PC-9 (cell line): ENCODE results near the gene POLR2J3. TPM values are rescaled to one million over a fixed set of nuclear protein-coding genes. Genes with fewer than 3 reads are reported as not detected.
"Not testable (repeated sequence)": the region's sequence is repeated elsewhere in the genome, so short reads cannot be mapped to it uniquely, and the experiment has no call there.

Experiments used
- BruUV-seq: library from RNA; stranded (reverse); fragments of 400-500 nt; replicated peaks from 2 replicates; lab custom pipeline; 2021; lab: Mats Ljungman, UMichigan
- CTCF ChIA-PET: fragments of 300-600 bp; sonication (Branson Sonifier 250); formaldehyde crosslinking; loops from one replicate; lab custom pipeline; 2022; ENCODE audit warnings: antibody characterized with exemption; lab: Charles Lee
- POLR2A ChIA-PET: fragments of 300-600 bp; sonication (Branson Sonifier 250); formaldehyde crosslinking; loops from one replicate; lab custom pipeline; 2022; ENCODE audit warnings: antibody characterized with exemption; ENCODE audit not compliant: unreplicated experiment; lab: Charles Lee
- DNase-seq, 2 experiments: peaks; one replicate each; pipeline versions ENCODE4 v3.0.0 to v3.0.0-alpha.2; 2015 to 2022; ENCODE audit warnings: mixed read lengths in 1 of 2
- H2AFZ ChIP-seq: fragments of 200-600 bp; sonication (generic); 2 replicates; pipeline ENCODE4 v1.8.1; 2017; ENCODE audit warnings: antibody characterized with exemption
- H3F3A ChIP-seq: fragments of 200-600 bp; sonication (generic); 2 replicates; pipeline ENCODE4 v1.8.1; 2017; ENCODE audit warnings: antibody characterized with exemption, mild to moderate bottlenecking, low read depth; ENCODE audit not compliant: insufficient read depth
- H3K27ac ChIP-seq: fragments of 200-600 bp; sonication (generic); 2 replicates; pipeline ENCODE4 v1.6.1; 2016; ENCODE audit warnings: mixed run types
- H3K27me3 ChIP-seq: fragments of 200-600 bp; sonication (generic); 2 replicates; pipeline ENCODE4 v1.6.1; 2016; ENCODE audit warnings: low read depth, mixed run types; ENCODE audit not compliant: insufficient read depth
- H3K36me3 ChIP-seq: fragments of 200-600 bp; sonication (generic); 2 replicates; pipeline ENCODE4 v1.6.1; 2016; ENCODE audit warnings: low read depth, mixed run types
- H3K4me1 ChIP-seq: fragments of 200-600 bp; sonication (generic); replicated peaks from 2 replicates; pipeline ENCODE4 v1.6.1; 2016; ENCODE audit warnings: mixed run types; ENCODE audit not compliant: insufficient read depth
- H3K4me2 ChIP-seq: fragments of 200-600 bp; sonication (generic); 2 replicates; pipeline ENCODE4 v1.6.1; 2017; ENCODE audit warnings: mixed run types
- H3K4me3 ChIP-seq: fragments of 200-600 bp; sonication (generic); 2 replicates; pipeline ENCODE4 v1.6.1; 2016; ENCODE audit warnings: mixed run types
- H3K79me2 ChIP-seq: fragments of 200-600 bp; sonication (generic); 2 replicates; pipeline ENCODE4 v1.6.1; 2017; ENCODE audit warnings: low read depth, mixed run types
- H3K9me2 ChIP-seq: fragments of 200-600 bp; sonication (generic); 2 replicates; pipeline ENCODE4 v1.8.1; 2017; ENCODE audit warnings: mild to moderate bottlenecking; ENCODE audit not compliant: insufficient read depth
- H3K9me3 ChIP-seq: fragments of 200-600 bp; sonication (generic); 2 replicates; pipeline ENCODE4 v1.8.1; 2016; ENCODE audit warnings: low read depth; ENCODE audit not compliant: insufficient read depth
- H4K20me1 ChIP-seq: fragments of 200-600 bp; sonication (generic); 2 replicates; pipeline ENCODE4 v1.8.1; 2017; ENCODE audit not compliant: insufficient read depth
- intact Hi-C: fragments of 100-400 bp; cut with micrococcal nuclease; formaldehyde crosslinking; loops from one replicate; pipeline ENCODE4 v1.10.0; 2022; ENCODE audit not compliant: unreplicated experiment
- total RNA-seq: library from RNA; stranded (reverse); gene quantifications from 2 replicates; pipeline ENCODE4 v1.2.3, GENCODE V29; 2021

The POLR2J3 gene
- total RNA-seq, 1 experiment from 2014 or later: 54.0 TPM

DNA sequence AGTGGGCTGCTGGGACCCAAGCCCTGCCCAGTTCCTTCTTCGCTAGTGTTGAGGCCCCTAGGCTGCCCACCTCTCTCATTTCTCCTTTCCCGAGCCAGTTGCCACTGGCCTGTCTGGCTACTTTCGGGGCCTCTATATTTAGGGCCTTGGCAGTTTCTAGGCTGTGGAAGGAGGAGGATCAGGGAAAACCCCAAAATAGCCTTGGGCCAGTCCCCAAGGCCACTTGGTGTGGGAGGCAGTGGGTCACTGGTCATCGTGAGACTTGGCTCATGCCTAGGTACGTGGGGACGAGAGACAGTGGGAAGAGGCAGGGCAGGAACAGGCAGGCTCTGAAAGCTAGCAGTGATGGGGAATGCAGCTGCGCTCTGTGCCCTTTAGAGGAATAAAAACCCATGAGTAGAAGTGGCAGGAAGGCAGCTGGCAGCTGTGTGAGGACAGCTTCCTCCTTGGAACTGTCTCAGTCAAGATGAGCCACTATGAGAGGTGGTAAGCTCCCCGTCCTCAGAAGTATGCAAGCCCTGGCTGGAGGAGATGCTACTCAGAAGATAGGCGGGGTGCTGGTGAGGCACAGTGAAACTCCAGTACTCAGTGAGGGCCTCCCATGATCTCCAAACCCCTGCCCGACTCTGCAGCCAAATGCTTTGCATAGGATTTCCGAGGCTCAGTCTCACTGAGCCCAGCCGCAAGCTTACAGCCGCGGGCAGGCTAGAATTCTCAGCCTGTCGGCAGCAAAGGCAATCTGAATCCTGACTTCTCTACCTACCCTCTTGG, 41.4 kb upstream of the POLR2J3 start:
- POLR2A ChIA-PET, DNase-seq, H3K79me2 ChIP-seq, H3K36me3 ChIP-seq, H3K4me3 ChIP-seq, H3K9me2 ChIP-seq, H4K20me1 ChIP-seq, H2AFZ ChIP-seq, H3K27ac ChIP-seq, CTCF ChIA-PET, BruUV-seq, H3F3A ChIP-seq, intact Hi-C loops, H3K27me3 ChIP-seq, H3K4me2 ChIP-seq, H3K9me3 ChIP-seq, H3K4me1 ChIP-seq: not testable (repeated sequence)

DNA sequence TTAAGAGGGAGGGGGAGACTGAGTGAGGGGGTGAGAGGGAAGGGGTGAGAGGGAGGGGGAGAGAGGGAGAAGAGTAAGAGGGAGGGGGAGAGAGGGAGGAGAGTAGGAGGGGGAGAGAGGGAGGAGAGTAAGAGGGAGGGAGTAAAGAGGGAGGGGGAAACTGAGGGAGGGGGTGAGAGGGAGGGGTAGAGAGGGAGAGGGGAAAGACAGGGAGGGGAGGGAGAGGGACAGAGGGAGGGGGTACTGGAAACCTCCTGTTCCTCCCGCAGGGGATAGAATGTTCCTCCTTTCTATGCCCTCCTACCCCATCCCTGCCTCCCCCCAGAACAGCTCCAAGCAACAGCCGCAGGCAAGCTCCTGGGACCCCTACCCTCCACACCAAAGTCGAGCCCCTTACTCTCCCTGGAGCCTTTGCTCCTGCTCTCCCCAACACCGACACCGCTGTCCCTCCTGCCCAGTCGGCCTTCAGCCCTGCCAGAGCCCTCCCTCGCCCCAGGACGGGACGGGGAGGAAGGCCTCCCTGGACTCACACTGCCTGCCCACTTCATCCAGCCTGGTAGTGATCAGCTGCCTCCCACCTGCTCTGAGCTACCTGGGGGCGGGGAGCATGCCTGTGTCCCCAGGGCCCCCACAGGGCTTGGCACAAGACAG, 39.4 kb upstream of the POLR2J3 start:
- H2AFZ ChIP-seq, H3K4me3 ChIP-seq, H3K9me2 ChIP-seq, H3F3A ChIP-seq, BruUV-seq, DNase-seq, H3K27ac ChIP-seq, POLR2A ChIA-PET, H3K27me3 ChIP-seq, H3K4me1 ChIP-seq, H3K79me2 ChIP-seq, CTCF ChIA-PET, H4K20me1 ChIP-seq, H3K36me3 ChIP-seq, intact Hi-C loops, H3K9me3 ChIP-seq, H3K4me2 ChIP-seq: not testable (repeated sequence)

DNA sequence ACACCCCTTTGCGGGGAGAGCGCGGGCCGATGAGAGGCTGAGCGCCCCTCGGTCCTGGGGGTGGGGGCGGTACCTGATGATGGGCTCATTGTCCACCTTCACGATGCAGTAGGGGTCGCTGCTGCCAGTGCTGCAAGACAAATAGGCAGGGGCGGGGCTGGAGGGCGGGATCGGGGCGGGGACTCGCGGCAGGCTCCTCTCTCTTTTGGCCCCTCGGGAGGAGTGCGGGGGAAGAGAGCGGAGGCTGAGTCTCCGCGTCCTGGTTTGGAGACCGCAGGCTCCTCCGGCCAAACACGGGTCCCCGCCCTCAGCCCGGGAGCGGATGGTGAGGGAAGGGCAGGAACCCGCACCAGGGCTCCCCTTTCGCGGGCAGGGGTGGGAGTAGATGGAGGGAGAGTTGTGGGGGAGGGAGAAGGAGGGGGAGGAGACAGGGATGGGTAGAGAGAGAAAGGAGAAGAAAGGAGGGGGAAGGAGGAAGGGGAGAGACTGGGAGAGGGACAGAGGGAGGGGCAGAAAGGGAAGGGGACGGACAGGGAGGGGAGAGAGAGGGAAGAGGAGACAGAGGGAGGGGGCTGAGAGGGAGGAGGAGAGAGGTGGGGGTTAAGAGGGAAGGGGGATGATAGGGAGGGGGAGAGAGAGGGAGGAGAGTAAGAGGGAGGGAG, 38.8 kb upstream of the POLR2J3 start:
- CTCF ChIA-PET: not testable (repeated sequence)

DNA sequence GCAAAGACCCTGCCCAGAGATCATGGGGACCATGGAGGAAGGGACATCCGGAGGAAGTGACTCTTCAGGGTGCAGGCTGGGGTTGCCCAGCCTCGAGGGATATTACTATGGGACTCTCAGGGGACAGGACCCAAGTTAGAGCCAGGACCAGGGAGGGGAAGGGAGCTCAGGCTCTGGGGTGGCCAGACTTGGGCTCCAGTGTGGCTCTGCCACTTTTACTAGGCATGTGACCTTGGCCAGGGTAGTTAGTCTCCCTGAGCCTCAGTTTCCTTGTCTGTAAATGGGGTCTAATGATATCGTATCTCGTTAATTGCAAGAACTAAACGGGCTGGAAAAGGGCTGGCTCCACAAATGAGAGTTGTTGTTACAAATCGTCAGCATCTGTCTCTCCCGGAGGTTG, 38.1 kb upstream of the POLR2J3 start:
- TSS peak; percentile 22 for BruUV-seq
- DNase-seq, H2AFZ ChIP-seq, POLR2A ChIA-PET, H3F3A ChIP-seq, H3K27me3 ChIP-seq, H3K4me3 ChIP-seq, H3K36me3 ChIP-seq, intact Hi-C loops, H4K20me1 ChIP-seq, H3K27ac ChIP-seq, H3K9me3 ChIP-seq, H3K4me1 ChIP-seq, CTCF ChIA-PET, H3K9me2 ChIP-seq, H3K4me2 ChIP-seq, H3K79me2 ChIP-seq: not testable (repeated sequence)

More for the DNA sequence above, 38.8 kb upstream of the POLR2J3 start:
- H3K79me2 ChIP-seq, H3K27ac ChIP-seq, H3K4me3 ChIP-seq, H3K9me3 ChIP-seq, H3K4me1 ChIP-seq, H3K27me3 ChIP-seq, H3F3A ChIP-seq, H3K4me2 ChIP-seq, H4K20me1 ChIP-seq, DNase-seq, H3K9me2 ChIP-seq, POLR2A ChIA-PET, H3K36me3 ChIP-seq, H2AFZ ChIP-seq, BruUV-seq, intact Hi-C loops: not testable (repeated sequence)

DNA sequence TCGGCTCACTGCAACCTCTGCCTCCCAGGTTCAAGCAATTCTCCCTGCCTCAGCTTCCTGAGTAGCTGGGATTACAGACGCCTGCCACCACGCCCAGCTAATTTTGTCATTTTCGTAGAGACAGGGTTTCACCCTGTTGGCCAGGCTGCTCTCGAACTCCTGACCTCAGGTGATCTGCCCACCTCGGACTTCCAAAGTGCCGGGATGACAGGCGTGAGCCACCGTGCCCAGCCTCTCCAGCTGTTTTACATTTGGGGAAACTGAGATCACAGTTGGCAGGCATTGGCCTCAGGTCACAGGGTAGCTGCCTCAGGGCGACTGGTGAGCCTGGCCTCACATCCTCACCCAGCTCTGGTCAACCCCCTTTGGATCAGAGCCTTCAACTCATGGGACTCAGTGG, 37.4 kb upstream of the POLR2J3 start:
- H4K20me1 ChIP-seq, H3K4me2 ChIP-seq, H3K4me3 ChIP-seq, intact Hi-C loops, H3K27ac ChIP-seq, H3K79me2 ChIP-seq, H3K9me2 ChIP-seq, BruUV-seq, H2AFZ ChIP-seq, H3F3A ChIP-seq, H3K4me1 ChIP-seq, H3K36me3 ChIP-seq, H3K27me3 ChIP-seq, POLR2A ChIA-PET, H3K9me3 ChIP-seq, DNase-seq, CTCF ChIA-PET: not testable (repeated sequence)

DNA sequence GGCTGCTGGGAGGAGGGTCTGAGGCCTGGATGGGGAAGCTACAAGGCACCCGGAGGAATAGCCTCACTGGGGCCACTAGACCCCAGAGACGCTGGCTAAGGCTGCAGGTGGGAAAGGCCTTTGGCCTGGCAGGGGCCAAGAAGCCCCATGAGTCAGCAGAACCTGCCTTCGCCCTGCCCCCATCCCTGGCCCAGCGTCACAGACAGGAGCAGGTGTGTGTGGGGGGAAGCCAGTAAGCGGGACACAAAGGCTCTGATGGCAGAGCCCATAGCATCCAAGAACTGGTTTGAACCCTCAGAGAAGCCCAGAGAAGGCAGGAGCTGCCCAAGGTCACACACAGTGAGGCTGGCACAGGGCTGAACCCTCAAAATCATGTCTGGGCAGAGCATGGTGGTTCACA, 34.5 kb upstream of the POLR2J3 start:
- H2AFZ ChIP-seq, H4K20me1 ChIP-seq, BruUV-seq, CTCF ChIA-PET, POLR2A ChIA-PET, intact Hi-C loops, H3K9me3 ChIP-seq, H3K9me2 ChIP-seq, H3K4me2 ChIP-seq, DNase-seq, H3K27me3 ChIP-seq, H3K4me3 ChIP-seq, H3K27ac ChIP-seq, H3K4me1 ChIP-seq, H3K36me3 ChIP-seq, H3K79me2 ChIP-seq, H3F3A ChIP-seq: not testable (repeated sequence)

DNA sequence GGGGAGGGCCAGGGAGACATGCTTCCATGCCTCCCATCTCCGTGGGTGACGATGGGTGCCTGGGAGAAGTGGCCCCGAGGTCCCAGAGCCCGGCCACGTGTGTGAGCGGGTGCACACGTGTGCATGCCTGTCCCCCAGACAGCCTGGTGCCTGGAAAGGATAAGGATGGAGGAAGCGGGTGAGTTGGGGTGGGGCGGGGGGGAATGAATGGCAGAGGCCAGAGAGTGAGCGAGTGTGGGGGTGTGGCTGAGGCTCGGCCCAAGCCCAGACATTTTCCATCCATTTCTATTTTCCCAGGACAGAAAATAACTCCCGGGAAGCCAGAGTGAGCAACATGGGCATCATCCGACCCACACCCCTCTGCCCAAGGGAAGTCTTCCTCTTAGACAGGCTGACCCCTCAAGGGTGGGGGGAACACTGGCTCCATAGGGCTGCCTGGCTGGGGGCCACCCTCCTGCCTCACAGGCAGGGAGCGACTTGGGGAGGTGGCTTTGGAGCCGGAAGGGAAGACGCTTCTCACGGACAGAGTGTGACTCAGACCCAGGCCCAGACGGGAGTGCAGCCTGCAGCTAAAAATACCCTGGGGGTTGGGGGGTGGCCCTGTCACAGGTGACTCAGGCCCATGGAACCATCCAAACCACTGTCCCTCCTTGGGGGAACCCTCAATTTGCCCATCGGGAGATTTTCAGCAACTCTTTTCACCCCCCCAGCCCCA, 32.2 kb upstream of the POLR2J3 start:
- H3K27me3 ChIP-seq, POLR2A ChIA-PET, H3K4me2 ChIP-seq, H3K36me3 ChIP-seq, H4K20me1 ChIP-seq, CTCF ChIA-PET, H3K79me2 ChIP-seq, H3F3A ChIP-seq, H3K9me3 ChIP-seq, intact Hi-C loops, H2AFZ ChIP-seq, DNase-seq, H3K9me2 ChIP-seq, H3K27ac ChIP-seq, H3K4me3 ChIP-seq, H3K4me1 ChIP-seq: not testable (repeated sequence)
- BruUV-seq: TSS peak; percentile 86
